Activated CD4-positive, CD25-positive, alpha-beta regulatory T cell treated with anti-CD3 and anti-CD28 coated beads, Interleukin-2, amount 50 U/mL, for 72 hours (primary cell): ENCODE results near the gene PMEPA1.

ENCODE experiments used
- DNase-seq: peaks from one replicate; pipeline ENCODE4 v3.0.0; 2021

Gene PMEPA1

DNA sequence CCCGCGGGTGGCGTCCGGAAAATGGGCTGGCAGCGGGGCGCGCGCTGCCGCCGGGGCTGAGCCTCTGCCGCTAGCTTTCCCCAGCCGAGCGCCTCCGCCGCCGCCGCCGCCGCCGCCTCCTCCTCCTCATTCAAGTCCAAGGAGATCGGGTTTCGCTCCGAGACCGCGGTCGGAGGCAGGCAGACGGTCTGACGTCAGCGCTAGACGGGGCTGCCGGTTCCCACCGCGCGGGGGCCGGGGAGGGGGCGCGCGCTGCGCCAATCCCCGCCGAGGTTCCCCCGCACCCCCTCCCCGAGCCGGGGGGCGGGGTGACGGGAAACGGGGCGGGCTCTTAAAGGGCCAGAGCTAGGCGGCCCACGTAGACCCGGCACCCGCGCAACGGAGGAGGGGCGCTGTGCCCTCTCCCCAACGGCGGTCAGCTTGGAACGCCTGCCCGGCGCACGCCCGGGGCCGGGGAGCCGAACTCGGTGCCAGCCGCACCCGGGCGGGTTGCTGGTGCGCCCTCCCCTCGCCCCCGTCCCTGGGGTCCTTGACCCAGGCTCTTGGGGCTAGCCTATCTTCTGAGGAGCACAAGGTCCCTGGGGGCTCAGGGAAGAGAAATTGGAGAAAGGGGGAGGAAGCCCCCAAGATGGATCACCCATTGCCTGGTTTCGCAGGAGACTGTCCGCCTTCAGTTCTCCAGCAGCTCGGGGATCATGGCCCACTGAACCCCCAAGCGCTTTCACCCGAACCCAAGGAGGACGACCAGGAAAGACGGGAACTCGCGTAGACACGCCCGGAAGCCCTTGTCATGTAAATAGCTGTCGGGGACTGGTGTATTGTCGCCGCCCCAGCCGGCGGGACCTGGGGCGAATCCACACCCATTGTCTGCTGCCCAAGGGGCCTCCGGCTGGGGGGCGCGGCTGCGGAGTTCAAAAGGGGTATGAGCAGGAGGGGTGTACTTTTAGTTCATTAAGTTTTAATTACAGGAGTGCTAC is at the start of gene PMEPA1:
TSS of gene PMEPA1 (minus strand) at position 193 of the 977 bp plus-strand sequence. CDS start 433 bp downstream, outside the sequence.
- peak; percentile 87 for DNase-seq

GRCh38 chr20:57757767-57758166 is 48.0 kb upstream of the PMEPA1 start:
- no peak for DNase-seq

DNA sequence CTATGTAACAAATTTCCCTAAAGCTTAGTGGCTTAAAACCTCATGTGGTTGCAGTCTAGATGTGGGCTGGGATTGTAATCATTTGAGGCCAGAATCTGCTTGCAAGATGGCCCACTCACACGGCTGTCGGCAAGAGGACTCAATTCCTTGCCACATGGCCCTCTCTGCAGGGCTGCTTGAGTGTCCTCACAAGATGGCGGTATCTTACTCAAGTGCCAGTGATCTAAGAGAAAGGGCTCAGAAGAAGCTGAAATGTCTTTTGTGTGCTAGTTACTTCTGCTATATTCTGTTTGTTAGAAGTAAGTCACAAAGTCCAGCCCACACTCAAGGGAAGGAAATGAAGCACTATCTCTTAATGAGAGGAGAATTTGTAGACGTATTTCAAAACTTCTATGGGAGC is 47.1 kb upstream of the PMEPA1 start:
- no peak for DNase-seq

GRCh38 chr20:57756213-57756612 is 46.4 kb upstream of the PMEPA1 start:
- no peak for DNase-seq

GRCh38 chr20:57755609-57756008 is 45.8 kb upstream of the PMEPA1 start:
- DNase-seq = no peak

DNA sequence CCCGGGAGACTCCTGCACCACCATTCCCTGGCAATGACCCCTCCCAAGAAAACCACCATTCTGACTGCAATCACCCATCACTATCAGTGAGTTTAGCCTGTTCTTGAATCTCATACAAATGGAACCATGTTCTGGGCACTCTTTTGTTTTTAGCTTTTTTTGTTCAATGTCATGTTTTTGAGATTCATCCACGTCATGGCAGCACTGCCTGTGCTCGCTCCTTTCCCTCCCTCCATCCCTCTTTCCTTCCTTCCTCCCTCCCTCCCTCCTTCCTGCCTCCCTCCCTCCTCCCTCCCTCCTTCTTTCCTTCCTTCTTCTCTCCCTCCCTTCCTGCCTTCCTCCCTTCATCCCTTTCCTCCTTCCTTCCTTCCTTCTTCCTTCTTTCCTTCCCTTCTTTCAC is 44.4 kb upstream of the PMEPA1 start:
- DNase-seq = no peak

- DNase-seq = no peak
Observed at GRCh38 chr20:57753332-57754164, 43.7 kb upstream of the PMEPA1 start.

DNA sequence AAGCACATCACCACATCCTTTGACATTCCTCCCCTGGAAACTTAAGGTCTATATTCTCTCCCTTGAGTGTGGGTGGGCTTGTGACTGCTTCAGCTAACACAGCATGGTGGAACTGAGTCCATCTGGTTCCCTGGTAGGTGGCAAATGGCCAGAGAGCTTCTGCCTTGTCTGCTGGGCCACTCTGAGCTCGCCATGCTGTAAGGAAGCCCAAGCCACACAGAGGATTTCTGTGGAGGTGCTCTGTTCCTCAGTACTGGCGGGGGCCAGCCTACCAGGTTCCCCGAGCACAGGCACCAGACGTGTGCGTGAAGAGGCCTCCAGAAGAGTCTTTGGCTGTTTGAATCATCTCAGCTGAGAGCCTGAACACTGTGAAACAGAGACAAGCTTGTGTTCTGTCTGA is 41.6 kb upstream of the PMEPA1 start:
- no peak for DNase-seq

GRCh38 chr20:57749869-57750268 is 40.1 kb upstream of the PMEPA1 start:
- DNase-seq = no peak

DNA sequence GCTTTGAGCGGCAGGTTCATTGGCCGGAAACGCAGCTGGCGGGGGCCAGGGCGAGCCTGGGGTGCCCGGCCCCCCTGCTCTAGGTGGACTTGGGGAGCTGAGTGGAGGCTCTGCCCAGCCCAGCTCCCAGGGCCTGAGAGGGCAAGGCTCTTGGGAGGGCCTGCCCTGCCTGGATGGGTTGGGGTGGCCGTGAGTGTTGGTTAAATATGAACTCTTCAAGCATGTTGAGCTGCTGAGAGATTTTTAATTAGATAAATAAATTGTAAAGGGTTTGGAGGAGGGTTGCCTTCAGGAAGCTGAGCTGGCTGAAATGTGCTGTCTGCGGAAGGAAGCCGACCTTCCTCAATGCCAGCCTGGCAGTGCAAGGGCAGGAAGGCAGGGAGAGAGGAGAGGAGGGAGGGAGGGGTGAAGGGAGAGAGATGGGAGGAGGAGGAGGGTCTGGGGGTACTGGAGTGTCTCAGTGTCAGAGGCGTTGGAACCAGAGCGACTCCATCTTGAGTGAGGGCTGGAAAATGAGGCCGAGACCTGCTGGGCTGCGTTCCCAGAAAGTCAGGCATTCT is 39.4 kb upstream of the PMEPA1 start:
- DNase-seq = no peak

- peak; percentile 47 for DNase-seq
Observed at GRCh38 chr20:57748601-57749130, 38.9 kb upstream of the PMEPA1 start.

GRCh38 chr20:57747861-57748481 is 38.2 kb upstream of the PMEPA1 start:
- DNase-seq = no peak

- no peak for DNase-seq
Observed at GRCh38 chr20:57746832-57747404, 37.1 kb upstream of the PMEPA1 start.

DNA sequence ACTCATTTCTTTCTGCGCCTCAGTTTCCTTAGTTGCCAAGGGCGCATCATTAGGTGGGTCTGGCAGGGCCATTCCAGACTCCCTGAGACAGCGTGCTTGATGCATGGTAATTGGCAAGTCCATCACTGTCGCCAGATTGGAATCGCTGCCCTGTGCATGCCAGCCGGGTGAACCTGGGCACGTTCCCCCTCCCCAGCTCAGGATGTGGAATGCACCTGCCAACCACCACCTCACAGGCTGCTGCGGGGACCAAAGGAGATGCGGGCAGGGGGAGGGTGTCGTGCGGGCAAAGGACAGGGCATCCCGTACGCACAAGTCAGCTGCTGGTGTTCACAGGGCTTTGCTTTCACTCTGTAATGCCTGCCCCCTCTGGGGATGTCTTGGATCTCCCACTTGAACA is 36.4 kb upstream of the PMEPA1 start:
- DNase-seq = no peak

- DNase-seq = no peak
Observed at GRCh38 chr20:57744206-57744605, 34.4 kb upstream of the PMEPA1 start.

DNA sequence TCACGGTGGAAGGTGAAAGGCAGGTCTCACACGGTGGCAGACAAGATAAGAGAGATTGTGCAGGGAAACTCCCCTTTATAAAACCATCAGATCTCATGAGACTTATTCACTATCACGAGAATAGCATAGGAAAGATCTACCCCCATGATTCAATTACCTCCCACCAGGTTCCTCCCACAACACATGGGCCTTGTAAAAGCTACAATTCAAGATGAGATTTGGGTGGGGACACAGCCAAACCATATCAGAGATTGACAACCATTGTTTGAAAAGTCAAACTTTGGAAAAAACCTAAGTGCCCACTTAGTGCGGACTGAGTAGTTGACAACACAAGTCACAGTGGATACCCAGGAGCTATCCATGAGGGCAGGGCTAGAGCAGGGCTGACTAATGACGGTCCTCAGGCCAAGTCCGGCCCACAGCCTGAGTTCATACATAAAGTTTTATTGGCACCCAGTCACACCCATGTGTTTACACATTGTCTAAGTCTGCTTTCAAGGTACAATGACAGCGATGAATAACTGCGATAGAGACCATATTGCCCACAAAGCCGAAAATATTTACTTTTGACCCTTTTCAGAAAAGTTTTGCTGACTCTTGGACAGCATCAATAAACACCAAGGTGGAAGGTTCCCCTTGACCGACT is 33.8 kb upstream of the PMEPA1 start:
- DNase-seq = no peak

- no peak for DNase-seq
Observed at GRCh38 chr20:57742507-57743181, 32.8 kb upstream of the PMEPA1 start.

GRCh38 chr20:57738484-57738883 is 28.7 kb upstream of the PMEPA1 start:
- DNase-seq = no peak

DNA sequence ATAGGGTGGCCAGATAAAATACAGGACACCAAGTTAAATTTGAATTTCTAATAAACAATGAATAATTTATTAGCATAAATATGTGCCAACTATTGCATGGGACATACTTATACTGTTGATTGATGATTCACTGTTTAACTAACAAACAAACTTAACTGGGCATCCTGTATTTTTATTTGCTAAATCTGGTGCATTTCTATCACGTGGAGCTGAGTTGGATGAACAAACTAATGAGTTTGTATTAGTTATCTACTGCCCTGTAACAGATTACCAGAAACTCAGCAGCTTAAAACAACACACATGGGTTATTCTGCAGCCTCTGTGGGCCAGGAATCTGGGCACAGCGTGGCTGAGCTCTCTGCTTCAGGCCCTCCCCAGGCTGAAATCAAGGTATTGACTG is 28.2 kb upstream of the PMEPA1 start:
- DNase-seq = no peak

DNA sequence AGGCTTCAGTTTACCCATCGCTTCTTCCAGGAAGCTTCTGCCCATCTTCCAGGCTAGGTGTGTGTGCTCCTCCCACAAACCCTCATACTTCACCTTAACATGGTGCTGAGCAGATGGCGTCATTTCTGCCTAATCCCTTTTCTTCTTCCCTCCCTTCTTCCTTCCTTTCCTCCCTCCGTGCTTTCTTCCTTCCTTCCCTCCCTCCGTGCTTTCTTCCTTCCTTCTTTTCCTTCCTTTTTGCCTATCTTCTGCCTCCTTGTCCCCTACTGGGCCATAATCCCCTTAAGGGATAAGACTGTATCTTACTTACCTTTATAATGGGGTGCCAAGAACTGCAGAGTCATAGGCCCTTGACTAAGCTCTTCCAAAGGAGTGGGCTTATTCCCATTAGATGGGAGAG is 27.5 kb upstream of the PMEPA1 start:
- DNase-seq = no peak

GRCh38 chr20:57736738-57737347 is 27.0 kb upstream of the PMEPA1 start:
- no peak for DNase-seq
